Panc1 (cell line): ENCODE results near the gene LOXL3. TPM values are rescaled to one million over a fixed set of nuclear protein-coding genes. Genes with fewer than 3 reads are reported as not detected.

Source experiments
- ATAC-seq: fragments of 200-7000 bp; cut with Tn5 transposase; 2 replicates; pipeline ENCODE4 v1.9.1; 2020; ENCODE audit warnings: mild to moderate bottlenecking, moderate library complexity
- BruUV-seq: library from RNA; stranded (reverse); fragments of 400-500 nt; replicated peaks from 2 replicates; lab custom pipeline; 2021; lab: Mats Ljungman, UMichigan
- CTCF ChIA-PET: fragments of 300-600 bp; sonication (Branson Sonifier 250); formaldehyde crosslinking; loops from one replicate; lab custom pipeline; 2022; ENCODE audit warnings: antibody characterized with exemption; lab: Charles Lee
- POLR2A ChIA-PET: fragments of 300-600 bp; sonication (Branson Sonifier 250); formaldehyde crosslinking; loops from one replicate; lab custom pipeline; 2022; ENCODE audit warnings: antibody characterized with exemption; lab: Charles Lee
- DNase-seq: peaks from one replicate; pipeline ENCODE4 v3.0.0-alpha.2; 2010; ENCODE audit warnings: low read depth, low spot score
- H3K27ac ChIP-seq: 2 replicates; pipeline ENCODE4 v1.5.1; 2011; ENCODE audit warnings: mild to moderate bottlenecking, low read length, inconsistent platforms
- H3K27me3 ChIP-seq: fragments of 200-500 bp; sonication (Bioruptor generic); 2 replicates; pipeline ENCODE4 v1.6.0; 2014; ENCODE audit warnings: low read length, inconsistent platforms; ENCODE audit not compliant: control insufficient read depth, insufficient read depth
- H3K36me3 ChIP-seq: fragments of 200-500 bp; sonication (Bioruptor generic); 2 replicates; pipeline ENCODE4 v1.5.1; 2014; ENCODE audit warnings: inconsistent platforms, mild to moderate bottlenecking, low read length, moderate library complexity; ENCODE audit not compliant: control insufficient read depth, insufficient read depth
- H3K4me1 ChIP-seq: 2 replicates; pipeline ENCODE4 v1.5.1; 2011; ENCODE audit warnings: inconsistent platforms, mild to moderate bottlenecking, low read length, moderate library complexity; ENCODE audit not compliant: control insufficient read depth, insufficient read depth
- H3K4me3 ChIP-seq, 2 experiments: 2 replicates each; pipeline ENCODE4 v1.5.1; 2011 to 2012; ENCODE audit warnings: low read depth in 2 of 2, low read length in 2 of 2, mild to moderate bottlenecking in 2 of 2, inconsistent platforms in 1 of 2, moderate library complexity in 1 of 2
- H3K9me3 ChIP-seq: fragments of 200-500 bp; sonication (Bioruptor generic); 2 replicates; pipeline ENCODE4 v1.5.1; 2014; ENCODE audit warnings: low read depth, mild to moderate bottlenecking, inconsistent platforms, low read length, moderate library complexity; ENCODE audit not compliant: control insufficient read depth, insufficient read depth
- CTCF ChIP-seq: fragments of 450-650 bp; IDR thresholded peaks from 2 replicates; pipeline ENCODE4 v1.5.1; 2017; ENCODE audit warnings: mild to moderate bottlenecking
- POLR2AphosphoS5 ChIP-seq: IDR thresholded peaks from 2 replicates; pipeline ENCODE4 v1.6.1; 2012; ENCODE audit warnings: mild to moderate bottlenecking, low read depth, low read length, moderate library complexity
- REST ChIP-seq, 2 experiments: IDR thresholded peaks; 2 replicates each; pipeline ENCODE4 v1.6.1; 2011 to 2012; ENCODE audit warnings: low read depth in 2 of 2, control low read depth in 1 of 2, low read length in 1 of 2, mild to moderate bottlenecking in 1 of 2, moderate library complexity in 1 of 2; ENCODE audit not compliant: insufficient read depth in 1 of 2
- SIN3A ChIP-seq: IDR thresholded peaks from 2 replicates; pipeline ENCODE4 v1.6.1; 2012; ENCODE audit warnings: low read depth, mild to moderate bottlenecking, low read length, moderate library complexity, borderline replicate concordance; ENCODE audit not compliant: insufficient read depth
- TCF7L2 ChIP-seq: IDR thresholded peaks from 2 replicates; pipeline ENCODE4 v1.6.1; 2011; ENCODE audit warnings: mild to moderate bottlenecking, low read depth, low read length, inconsistent platforms
- in situ Hi-C: cut with HindIII; loops from 2 replicates; pipeline ENCODE4 v1.10.0; 2016; ENCODE audit warnings: low sequenced_read_pairs, low pct_unique_long_range_greater_than_20kb
- intact Hi-C: fragments of 100-400 bp; cut with micrococcal nuclease; formaldehyde crosslinking; loops from one replicate; pipeline ENCODE4 v1.10.0; 2022; ENCODE audit not compliant: unreplicated experiment
- total RNA-seq: library from RNA; stranded (reverse); gene quantifications from one replicate; pipeline ENCODE4 v1.2.1, GENCODE V29; 2021; ENCODE audit not compliant: unreplicated experiment

LOXL3 gene
- total RNA-seq, 1 experiment from 2014 or later, result 1.0 TPM

GRCh38 chr2:74583504-74583903 is 29.8 kb upstream of the LOXL3 start:
- Histone ChIP-seq H3K27me3 (no peaks in the 10 kb centered on the region), H3K9me3 (no peaks in the 10 kb centered on the region), H3K4me3 (no peak overlapping the region), H3K4me1 (no peaks in the 10 kb centered on the region), H3K36me3 (no peaks in the 10 kb centered on the region), H3K27ac (no peak overlapping the region)
- ATAC-seq (no peak), DNase-seq (no peak)
- intact Hi-C loops, result loop anchor here (10.0 kb wide), 1 partner anchor 79 kb away; the partner anchor contains the start of gene PCGF1
- CTCF ChIA-PET, result no interaction called here
- TF ChIP-seq POLR2AphosphoS5, result no peak
- TF ChIP-seq SIN3A, result no peak
- TF ChIP-seq CTCF, result no peak
- POLR2A ChIA-PET, result no interaction called here
- in situ Hi-C loops, result no loop called here
- no TSS peak for BruUV-seq

- no peak for ATAC-seq
- DNase-seq, result no peak
- H3K9me3 ChIP-seq, result no peaks in the 10 kb centered on the region
- H3K4me3 ChIP-seq, result no peak overlapping the region
- ChIA-PET CTCF (interaction anchor here (0.6 kb wide), 1 partner anchor 11 kb away, joined by 6 read pairs; no protein-coding TSS in a partner anchor), POLR2A (no interaction called here)
- TF ChIP-seq CTCF (no peak), SIN3A (no peak), POLR2AphosphoS5 (no peak)
- intact Hi-C loops (loop anchor here (10.0 kb wide), 1 partner anchor 77 kb away; the partner anchor contains the start of gene PCGF1), in situ Hi-C loops (no loop called here)
- no peaks in the 10 kb centered on the region for H3K36me3 ChIP-seq
- H3K4me1 ChIP-seq, result no peaks in the 10 kb centered on the region
- H3K27me3 ChIP-seq, result no peaks in the 10 kb centered on the region
- H3K27ac ChIP-seq, result no peak overlapping the region
- no TSS peak for BruUV-seq
These were observed 28.4 kb upstream of the LOXL3 start for GRCh38 chr2:74582184-74582583.

GRCh38 chr2:74581463-74581862 is 27.7 kb upstream of the LOXL3 start:
- no peak for ATAC-seq
- no TSS peak for BruUV-seq
- intact Hi-C loops, result loop anchor here (10.0 kb wide), 1 partner anchor 77 kb away; the partner anchor contains the start of gene PCGF1
- POLR2A ChIA-PET, result interaction anchor here (0.6 kb wide), 1 partner anchor 65 kb away, joined by 3 read pairs; no protein-coding TSS in a partner anchor
- TF ChIP-seq SIN3A (no peak), REST (IDR thresholded peaks at IDR 0.05; ENCODE audit: insufficient read depth in 1 of 2, low read depth in 2 of 2, low read length in 1 of 2) (no peak), CTCF (no peak), TCF7L2 (no peak), POLR2AphosphoS5 (no peak)
- Histone ChIP-seq H3K9me3 (no peaks in the 10 kb centered on the region), H3K27ac (no peak overlapping the region), H3K4me3 (no peak overlapping the region), H3K27me3 (no peaks in the 10 kb centered on the region), H3K36me3 (no peaks in the 10 kb centered on the region), H3K4me1 (no peaks in the 10 kb centered on the region)
- in situ Hi-C loops, result no loop called here
- CTCF ChIA-PET, result no interaction called here
- no peak for DNase-seq
